COLO829 (cell line): ENCODE data around the gene UBALD1.
"Not testable (repeated sequence)": the region's sequence is repeated elsewhere in the genome, so short reads cannot be mapped to it uniquely, and the experiment has no call there.

Source experiments
- DNase-seq: peaks from one replicate; pipeline ENCODE4 v3.0.0; 2012; ENCODE audit warnings: low spot score

The UBALD1 gene

DNA sequence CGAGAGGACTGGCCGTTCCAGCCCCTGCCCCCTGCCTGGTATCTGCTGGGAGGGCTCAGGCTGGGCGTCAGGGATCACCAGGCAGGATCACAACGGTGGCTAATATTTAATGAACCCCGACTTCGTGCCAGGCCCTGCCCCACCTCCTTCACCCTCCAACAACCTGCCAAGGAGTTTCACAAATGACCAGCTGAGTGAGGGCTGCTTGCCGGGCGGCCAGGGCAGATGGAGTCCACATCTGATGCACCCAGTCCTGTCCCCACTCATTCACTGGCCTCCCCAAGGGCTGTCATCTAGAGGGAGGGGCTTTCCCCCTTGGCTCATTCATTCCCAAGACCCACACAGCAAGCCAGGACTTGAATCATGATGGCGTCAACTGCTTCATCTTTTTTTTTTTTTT is 17.5 kb downstream of the UBALD1 start:
- no peak for DNase-seq

DNA sequence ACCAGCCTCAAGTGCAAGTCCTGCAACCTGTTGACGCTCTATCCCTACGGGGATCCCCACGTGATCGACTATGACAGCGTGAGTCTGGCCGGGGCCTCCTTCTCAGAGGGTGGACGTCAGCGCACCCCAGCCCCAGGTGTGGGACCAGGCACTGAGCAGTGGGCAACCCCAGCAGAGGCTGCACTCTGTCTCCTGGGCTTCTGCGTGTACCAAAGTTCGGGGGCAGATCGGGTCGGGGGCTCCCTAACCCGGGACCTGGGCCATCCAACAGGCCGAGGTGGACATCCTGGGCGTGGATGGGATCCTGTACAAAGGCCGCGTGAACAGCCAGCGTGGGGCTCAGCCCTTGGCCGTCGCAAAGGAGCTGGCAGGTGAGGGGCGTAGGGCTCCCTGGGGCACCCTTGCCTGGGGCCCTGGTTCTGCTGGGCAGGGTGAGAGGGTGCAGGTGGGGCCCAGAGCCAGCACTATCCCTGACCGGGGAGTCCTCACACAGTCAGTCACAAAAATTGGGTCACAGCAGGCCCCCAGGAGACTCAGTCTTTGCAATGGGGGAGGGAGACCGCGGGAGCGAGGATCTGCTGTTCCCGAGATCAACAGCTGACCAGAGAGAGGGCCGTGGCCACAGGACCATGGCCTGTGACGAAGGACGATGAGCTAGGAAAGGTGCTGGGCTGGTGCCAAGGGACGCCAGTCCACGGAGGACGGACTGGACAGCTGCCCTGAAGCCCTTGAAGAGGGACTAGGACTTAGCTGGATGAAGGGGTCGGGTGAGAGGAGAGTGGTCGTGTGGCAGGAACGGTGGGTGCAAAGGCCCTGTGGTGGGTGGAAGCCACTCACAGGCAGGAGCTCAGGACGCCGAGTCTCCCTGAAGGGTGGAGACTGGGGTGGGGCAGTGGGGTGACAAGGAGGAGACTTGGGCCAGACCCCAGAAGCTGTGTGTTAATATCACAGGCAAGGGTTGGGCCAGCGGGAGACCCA is 20.0 kb downstream of the UBALD1 start:
- DNase-seq = no peak

DNA sequence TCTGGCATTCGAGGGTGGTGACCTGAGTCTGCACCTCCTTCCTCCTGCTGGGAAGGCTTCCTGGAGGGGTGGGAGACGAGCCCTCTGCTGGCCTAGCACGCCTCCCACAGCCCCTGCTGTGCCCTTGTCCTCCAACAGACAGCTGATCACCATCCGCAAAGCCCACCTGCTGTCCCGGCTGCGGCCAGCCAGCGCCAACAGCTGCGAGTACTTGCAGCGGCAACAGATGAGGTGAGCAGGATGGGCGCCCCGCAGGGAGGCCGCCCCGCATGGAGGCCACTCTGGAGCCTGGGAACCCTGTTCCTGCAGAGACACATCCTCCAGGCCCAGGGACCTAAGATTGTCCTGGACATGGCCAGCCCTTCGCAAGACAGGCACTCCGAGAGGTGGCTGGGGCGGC is 21.6 kb downstream of the UBALD1 start:
- DNase-seq = no peak

DNA sequence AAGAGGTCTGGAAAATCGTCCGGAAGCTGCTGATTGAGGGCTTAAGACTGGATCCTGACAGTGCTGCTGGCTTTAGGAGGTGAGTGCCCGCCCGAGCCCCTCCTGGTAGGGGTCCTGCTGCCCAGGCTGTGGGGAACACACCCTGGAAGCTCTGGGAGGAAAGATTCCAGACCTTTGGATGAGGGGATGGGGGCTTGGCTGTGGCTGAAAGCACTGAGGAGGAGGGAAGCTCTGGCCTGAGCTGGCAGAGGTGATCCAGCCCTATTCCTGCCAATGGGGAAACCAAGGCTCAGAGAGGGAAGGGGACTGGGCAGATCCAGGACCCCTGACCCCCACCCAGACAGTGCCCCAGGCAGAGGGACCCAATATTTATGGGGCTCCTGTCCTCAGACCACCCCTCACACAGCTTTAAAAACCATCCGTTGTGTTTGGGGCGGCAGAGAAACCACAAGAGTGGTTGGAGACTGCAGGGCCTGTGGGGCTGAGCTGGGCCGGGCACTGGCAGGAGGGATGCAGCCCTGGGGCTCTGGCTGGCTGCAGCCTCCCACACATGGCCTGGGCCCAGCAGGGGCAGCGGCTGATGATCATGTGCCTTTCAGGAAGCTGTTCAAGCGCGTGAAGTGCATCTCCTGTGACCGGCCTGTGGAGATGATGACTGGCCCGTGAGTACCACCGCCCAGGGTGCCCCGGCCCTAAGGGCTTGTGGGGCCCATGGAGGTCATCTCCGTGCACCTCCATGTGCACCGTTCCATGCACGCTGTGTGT is 22.8 kb downstream of the UBALD1 start:
- peak; percentile 26 for DNase-seq

DNA sequence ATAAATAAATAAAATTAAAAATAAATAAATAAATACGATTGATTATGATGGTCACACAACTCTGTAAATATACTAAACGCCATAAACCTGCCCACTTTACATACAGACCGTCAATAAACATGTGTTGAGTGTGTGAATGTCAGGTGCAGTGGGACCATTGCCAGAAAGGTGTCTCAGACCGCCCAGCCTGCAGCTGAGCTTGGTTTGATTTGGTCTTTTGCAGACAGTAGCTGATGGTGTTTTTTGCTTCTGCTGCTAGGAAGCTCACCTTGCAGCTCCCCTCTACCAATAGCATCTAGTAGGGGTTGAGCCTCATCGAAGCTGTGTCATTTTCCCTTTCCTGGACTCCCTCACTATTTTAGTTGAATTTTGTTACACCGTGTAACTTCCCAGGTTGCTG is 23.5 kb downstream of the UBALD1 start:
- DNase-seq = no peak

DNA sequence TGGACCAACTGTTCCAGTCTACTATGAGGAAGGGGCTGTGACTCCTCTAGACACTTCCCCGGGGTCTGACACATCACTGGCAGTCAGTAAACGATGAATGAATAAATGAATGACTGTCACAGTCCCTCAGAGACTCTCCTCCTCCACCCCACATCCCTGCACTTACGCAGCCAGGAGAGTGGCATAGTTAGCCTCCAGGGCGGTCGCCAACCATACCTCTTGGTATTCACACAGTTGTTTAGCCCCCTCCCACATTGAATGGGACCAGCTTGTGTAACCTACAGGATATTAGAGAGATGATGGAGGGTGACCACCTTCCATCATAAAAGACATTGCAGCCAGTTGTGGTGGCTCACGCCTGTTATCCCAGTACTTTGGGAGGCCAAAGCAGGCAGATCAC is 25.7 kb downstream of the UBALD1 start:
- no peak for DNase-seq

DNA sequence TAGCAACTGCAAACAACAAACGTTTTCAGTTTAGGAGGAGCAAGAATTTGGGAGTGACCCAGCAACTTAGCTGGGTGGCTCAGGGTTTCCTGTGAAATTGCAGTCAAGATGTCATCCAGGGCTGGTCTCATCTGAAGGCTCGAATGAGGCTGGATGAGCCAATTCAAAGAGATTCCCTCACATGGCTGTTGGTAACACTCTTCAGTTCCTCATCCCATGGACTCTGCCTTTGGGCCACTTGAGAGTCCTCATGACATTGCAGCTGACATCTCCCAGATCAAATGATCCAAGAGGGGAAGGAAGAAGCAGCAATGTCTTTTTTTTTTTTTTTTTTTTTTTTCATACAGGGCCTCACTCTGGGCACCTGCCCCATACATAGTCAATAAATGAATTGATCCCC is 26.3 kb downstream of the UBALD1 start:
- no peak for DNase-seq

DNA sequence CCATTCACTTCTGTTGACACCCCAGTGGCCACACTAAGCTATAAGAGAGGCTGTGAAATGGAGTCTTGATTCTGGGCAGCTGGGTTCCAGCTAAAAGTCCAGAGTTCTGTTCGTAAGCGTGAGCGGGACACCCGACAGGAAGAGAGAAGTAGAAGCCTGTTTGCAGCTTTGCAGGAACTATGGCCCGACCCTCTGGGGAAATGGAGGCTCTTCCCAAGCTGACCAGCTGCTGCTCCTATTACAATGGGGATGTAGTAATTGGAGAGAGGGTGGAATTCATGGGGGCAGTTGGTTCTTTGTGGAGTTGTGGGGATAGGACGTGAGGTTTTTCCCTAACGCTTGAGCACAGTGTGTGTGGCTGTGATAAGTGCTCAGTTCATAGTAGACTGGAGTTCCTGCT is 28.4 kb downstream of the UBALD1 start:
- DNase-seq = no peak

DNA sequence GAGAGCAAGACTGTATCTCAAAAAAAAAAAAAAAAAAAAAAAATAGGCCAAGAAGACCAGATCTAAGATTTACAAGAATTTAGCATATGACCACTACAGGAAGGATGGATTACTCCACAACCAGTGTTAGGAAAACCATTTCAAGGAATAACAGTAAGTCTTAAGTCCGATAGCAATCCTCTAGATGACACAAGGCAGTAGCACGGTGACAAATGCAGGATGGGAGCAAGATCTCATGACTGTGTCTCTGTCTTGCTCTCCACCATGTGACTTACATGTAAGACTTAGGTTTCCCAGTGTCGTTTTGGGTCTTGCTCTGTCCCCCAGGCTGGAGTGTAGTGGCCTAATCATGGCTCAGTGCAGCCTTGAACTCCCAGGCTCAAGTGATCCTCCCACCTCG is 30.8 kb downstream of the UBALD1 start:
- no peak for DNase-seq

DNA sequence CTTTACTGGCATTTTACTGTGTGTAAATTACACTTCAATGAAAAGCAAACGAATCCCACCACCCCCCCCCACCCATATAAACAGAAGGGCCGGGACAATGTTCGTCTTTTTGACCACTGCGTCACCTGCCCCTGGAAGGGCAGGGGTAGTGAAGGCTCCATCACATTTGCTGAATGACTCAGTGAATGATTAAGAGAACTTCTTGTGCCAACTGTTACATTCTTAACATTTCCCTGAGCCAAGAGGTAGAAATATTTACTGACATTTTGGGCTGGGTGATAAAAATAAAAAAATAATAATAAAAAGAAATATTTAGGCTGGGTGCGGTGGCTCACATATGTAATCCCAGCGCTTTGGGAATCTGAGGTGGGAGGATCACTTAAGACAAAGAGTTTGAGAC is 34.4 kb downstream of the UBALD1 start:
- no peak for DNase-seq

DNA sequence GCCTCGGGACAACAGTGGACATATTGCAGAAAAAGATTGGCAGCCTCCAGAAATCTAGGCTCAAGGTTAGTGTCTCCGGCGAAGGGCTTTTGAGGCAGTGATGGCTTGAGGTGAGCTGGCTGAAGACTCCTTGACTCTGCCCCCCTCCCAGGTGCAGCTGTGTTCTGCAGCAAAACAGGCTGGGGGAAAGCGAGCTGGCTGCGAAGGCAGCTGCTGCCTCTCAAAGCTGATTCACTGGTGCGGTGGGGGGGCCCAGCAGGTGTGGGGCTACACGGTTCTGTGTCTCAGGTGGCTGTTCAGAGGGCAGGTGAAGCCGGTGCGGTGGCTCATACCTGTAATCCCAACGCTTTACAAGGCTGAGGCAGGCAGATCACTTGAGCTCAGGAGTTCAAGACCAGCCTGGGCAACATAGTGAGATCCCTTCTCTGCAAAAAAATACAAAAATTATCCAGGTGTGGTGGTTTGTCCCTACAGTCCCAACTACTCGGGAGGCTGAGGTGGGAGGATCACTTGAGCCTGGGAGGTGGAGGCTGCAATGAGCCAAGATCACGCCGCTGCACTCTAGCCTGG is 35.6 kb downstream of the UBALD1 start:
- DNase-seq = no peak

DNA sequence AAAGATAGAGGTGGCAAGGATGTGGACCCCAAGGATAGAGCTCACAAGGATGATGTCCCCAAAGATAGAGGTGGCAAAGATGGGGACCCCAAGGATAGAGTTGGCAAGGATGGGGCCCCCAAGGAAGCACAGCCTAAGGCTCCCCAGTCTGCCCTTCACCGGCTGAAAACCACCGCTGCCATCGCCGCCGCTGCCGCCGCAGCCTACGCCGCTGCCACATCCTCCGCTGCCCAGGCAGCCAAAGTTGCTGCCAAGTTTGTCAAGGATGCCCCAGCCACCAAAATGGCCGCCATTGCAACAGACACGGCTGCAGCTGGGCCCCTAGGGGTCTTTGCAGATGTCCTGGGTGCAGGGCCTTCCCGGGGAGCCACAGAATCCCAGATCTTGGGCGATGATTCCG is 38.7 kb downstream of the UBALD1 start:
- DNase-seq = no peak

DNA sequence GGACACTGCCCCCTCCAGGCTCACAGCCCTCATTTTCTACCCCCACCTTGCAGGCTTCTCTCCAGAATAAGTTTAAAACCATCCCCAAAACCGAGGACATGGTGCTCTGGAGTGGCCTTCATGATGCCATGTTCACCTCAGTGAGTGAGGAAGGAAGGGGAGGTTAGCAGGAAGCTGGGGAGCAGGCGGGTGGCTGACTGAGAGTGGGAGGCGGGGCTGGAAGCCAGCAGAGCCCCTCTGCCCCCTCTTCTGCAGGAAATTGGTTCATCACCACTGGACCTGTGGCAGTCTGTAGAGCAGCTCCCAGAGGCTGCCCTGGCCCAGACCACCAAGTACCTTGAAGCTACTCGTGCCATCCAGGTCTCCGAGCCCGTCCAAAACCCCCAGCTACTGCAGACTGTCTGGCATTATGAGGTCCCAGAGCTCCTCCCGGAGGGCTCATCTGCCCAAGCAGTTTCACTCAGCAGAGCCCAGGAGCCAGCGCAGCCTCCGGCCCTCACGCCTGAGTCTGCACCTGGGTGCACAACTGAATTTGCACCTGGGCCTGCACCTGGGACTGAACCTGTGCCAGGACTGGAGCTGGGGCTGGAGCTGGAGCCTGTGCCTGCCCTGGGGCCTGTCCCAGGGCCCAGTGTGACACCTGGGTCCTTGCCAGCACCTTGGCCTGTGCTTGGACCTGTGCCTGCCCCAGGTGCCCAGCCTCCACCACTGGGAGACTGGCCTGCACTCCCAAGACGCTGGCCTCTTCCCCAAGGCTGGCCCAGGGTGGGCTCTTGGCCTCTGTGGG is 39.6 kb downstream of the UBALD1 start:
- DNase-seq = no peak

DNA sequence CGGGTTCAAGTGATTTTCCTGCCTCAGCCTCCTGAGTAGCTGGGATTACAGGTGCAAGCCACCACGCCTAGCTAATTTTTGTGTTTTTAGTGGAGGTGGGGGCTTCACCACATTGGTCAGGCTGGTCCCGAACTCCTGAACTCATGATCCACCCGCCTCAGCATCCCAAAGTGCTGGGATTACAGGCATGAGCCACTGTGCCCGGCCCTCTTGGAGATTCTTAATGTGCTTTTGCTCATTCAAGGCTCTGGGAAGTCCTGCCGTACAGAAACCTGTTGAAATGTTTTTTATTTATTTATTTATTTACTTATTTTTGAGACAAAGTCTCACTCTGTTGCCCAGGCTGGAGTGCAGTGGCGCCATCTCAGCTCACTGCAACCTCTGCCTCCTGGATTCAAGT is 40.8 kb downstream of the UBALD1 start:
- DNase-seq = not testable (repeated sequence)

DNA sequence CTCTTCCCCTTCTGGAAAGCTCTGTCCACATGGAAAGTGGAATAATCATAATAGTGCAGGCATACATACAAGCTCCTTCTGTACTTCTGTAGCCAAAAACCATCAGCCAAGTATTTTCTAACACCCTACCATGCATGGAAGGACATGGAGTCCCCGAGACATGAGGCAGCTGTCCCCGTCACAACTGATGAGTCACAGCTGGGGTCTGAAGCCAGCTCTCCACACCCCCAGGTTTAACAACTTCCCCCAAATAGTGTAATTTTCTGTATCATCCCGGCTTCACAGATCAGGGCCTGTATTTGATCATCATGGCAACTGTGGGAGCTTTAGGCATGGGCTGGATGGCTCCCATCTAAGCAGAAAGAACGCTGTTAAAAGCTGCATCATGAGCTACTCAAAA is 42.0 kb downstream of the UBALD1 start:
- DNase-seq = no peak

DNA sequence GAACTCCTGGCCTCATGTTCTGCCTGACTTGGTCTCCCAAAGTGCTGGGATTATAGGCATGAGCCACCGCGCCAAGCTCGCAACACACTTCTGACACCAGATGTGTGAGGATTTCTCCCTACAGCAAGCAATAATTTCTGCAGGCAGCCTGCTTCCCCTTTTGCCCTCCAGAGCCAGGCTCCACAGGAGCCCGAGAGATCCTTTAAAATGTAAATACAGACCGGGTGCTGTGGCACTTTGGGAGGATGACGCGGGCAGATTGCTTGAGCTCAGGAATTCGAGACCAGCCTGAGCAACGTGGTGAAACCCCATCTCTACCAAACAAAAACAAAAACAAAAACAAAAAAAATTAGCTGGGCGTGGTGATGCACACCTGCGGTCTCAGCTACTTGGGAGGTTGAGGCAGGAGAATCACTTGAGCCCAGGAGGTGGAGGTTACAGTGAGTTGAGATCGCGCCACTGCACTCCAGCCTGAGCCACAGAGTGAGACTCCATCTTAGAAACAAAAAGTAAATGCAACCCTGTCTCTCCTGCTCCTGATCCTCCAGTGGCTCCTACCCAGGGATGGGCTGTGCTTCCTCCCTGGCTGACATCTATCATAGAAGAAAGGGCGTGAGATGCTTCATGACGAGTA is 43.9 kb downstream of the UBALD1 start:
- no peak for DNase-seq

DNA sequence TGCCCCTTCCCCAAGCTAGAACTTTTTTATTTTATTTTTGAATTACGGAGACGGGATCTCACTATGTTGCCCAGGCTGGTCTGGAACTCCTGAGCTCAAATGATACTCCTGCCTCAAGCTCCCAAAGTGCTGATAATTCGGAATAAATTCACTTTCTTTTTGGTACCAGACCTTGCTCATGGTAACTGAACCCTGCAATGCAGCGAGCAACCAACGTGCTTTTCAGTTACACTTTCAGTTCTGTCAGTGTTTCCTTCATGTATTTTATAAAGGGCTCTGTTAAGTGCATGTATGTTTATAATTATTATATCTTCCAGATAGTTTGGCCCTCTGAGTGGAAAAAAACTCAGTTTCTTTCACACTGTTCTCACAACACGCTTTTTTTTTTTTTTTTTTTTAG is 44.6 kb downstream of the UBALD1 start:
- no peak for DNase-seq

DNA sequence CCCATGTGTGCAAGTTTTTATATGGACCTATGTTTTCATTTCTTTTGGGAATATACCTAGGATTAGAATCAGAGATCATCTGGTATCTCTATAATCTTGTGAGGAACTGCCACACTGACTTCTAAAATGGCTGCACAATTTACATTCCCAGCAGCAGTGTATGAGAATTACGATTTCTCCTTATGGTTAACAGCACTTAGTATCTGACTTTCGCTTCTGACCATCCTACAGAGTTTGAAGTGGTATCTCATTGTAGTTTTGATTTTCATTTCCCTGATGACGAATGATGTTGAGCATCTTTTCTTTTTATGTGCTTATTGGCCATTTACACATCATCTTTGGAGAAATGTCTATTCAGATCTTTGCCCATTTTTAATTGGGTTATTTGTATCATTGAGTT is 48.5 kb downstream of the UBALD1 start:
- no peak for DNase-seq

DNA sequence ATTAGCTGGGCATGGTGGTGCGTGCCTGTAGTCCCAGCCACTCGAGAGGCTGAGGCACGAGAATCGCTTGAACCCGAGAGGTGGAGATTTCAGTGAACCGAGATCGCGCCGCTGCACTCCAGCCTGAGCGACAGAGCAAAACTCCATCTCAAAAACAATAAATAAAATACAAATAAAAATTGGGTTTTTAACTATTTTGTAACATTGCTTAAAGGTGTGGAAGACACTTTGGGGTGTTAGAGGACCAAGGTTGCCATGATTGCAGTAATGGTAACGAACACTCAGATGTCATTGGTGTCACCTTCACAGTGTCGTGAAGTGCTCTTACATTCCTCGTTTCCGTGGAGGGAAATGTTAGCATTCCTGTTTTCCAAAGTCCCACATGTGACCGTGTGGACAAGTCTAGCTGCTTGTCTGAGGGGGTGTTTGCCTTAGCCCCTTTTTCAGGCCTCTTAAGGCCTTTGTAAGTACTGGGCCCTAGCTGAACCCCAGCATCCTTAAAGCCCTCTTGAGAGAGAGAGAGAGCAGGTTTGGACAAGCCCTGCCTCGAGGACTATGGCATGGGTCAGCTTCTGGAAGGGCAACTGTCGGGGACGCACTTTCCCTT is 49.9 kb downstream of the UBALD1 start:
- DNase-seq = no peak

DNA sequence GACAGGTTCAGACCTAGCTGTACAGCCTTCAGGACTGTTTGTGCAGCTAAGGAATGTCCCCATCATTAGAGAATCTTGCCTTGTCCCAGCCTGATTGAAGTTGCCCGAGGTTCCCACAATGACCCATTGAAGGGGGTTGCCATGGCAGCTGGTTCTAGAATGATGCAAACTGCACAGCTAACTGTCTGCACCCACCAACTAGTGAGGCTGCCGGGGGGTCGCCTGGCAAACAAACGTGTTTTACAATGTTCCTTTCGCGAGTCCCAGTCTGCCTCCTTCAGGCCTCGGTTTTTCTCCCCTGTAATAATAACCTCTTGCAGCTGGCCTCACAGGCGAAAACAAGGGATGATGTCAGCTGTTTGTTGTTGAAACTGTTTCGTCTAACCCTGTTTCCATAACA is 53.1 kb downstream of the UBALD1 start:
- DNase-seq = no peak
